Mesenteric fat pad (tissue), 1 donor: ENCODE data around the gene FGGY. TPM values are rescaled to one million over a fixed set of nuclear protein-coding genes. Genes with fewer than 3 reads are reported as not detected.

ENCODE experiments used
- DNase-seq: peaks from one replicate; pipeline ENCODE4 v3.0.0-alpha.2; 2020; ENCODE audit warnings: low spot score
- total RNA-seq: library from RNA; stranded (reverse); fragmentation: NEBNext Ultra II Directional; extraction: Animal tissue kit (Norgen Biotek cat#: 25700); gene quantifications from one replicate; pipeline ENCODE4 v1.2.1, GENCODE V29; 2021
- donor health status: DM: yes; HTN: yes; CAD: no.

The FGGY gene
- total RNA-seq, 1 donor from 2014 or later: 13.8 TPM

GRCh38 chr1:59412718-59413326 lies 115.9 kb downstream of the FGGY start:
- DNase-seq: no peak

GRCh38 chr1:59413327-59413720 lies 116.4 kb downstream of the FGGY start:
- DNase-seq: no peak

DNA sequence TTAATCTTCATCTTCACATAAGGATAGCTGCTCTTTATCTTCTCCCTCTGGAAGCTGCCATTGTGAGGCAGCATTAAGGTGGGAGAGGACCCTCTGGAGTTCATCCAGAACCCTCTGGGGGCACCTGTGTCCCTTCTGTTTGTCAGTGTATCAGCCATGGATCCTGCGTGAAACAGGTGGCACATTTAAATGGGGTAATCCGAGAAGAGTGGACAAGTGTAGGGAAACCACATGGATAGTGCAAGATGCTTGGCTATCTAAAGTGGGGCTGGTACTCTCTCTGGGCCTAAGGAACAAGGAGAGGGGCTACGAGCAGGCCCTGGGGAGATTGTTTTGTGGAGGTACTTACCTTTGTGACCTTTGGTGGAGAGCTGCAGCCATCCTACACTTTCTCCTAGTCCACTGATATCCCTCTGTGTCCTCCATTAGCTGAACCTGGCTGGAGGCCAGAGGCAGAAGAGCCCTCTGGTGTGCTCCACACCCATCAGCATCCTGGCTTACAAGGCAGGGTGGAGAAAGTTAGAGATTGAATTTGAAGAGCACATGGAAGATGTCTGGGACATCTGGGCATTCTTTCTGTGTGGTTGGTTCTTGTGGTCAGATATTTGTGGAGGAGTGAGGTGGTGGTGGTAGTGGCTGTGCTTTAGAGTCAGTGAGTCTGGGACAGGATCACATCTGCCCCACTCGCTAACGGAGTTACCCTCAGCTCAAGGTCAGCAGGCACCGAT lies 117.7 kb downstream of the FGGY start:
- DNase-seq: no peak

GRCh38 chr1:59415286-59415850 lies 118.5 kb downstream of the FGGY start:
- no peak for DNase-seq

DNA sequence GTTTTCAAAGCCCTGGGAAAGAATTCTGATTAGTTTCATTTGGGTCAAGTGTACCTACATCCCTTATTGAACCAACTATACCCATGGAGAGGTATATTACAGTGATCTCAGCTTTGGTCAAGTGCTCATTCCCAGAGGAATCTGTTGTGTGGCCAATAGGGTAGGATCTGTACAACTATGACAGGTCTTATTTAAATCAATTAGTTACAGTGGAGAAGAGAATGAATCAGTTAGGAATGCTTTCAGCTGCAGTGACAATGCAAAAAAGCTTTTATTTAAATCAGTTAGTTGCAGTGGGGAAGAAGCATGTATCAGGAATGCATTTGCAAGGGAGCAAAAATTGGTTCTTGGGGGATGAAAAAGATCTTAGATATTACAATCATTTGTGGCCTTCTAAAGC lies 119.0 kb downstream of the FGGY start:
- no peak for DNase-seq

DNA sequence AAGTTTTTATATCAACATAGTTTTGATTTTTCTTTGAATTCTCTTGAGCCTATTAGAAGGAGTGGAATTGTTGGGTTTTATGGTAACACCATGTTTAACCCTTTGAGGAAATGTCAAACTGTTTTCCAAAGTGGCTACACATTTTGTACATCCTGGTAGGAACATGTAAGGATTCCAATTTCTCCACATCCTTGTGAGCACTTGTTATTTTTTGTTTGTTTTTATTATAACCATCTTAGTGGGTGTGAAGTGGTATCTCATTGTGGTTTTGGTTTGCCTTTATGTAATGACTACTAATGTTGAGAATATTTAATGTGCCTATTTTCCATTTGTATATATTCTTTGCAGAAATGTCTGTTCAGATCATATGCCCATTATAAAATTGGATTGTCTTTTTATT lies 120.5 kb downstream of the FGGY start:
- DNase-seq: no peak

- DNase-seq: no peak
These were observed 121.7 kb downstream of the FGGY start for GRCh38 chr1:59418363-59419144.

DNA sequence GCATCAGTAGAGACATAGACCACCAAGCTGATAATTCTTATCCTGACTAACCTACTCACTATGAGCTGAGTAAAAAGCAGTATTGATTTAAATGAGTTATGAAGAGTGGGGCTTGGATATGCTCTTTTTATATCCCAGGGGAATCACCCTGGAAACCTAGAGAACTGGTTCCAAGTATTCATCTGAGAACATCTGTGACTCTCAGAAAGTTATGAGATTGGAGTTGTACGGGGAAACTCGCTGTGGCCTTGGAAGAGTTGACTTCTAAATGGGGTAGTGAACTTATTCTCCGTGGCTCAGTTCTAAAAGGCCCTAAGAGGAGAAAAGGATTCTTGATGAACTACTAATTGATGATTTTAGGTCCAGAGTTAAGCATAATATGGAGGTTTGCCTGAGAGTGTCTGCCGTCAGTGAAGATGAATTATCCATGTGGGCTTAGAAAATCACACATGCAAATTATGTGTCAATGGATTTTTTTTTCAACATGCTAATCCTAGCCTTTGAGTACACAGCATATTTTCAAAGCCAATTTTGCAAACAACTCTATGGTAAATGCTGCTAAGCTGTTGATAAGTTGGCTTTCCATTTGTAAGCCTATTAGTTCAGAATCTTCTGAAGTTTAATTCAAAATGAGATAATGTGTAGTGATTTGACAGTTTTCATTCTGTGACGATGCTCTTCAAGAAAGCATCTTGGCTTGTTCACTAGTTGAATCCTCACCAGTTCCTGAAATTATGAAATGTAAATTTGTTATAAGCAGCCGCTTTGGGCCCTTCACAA lies 122.7 kb downstream of the FGGY start:
- DNase-seq: no peak

DNA sequence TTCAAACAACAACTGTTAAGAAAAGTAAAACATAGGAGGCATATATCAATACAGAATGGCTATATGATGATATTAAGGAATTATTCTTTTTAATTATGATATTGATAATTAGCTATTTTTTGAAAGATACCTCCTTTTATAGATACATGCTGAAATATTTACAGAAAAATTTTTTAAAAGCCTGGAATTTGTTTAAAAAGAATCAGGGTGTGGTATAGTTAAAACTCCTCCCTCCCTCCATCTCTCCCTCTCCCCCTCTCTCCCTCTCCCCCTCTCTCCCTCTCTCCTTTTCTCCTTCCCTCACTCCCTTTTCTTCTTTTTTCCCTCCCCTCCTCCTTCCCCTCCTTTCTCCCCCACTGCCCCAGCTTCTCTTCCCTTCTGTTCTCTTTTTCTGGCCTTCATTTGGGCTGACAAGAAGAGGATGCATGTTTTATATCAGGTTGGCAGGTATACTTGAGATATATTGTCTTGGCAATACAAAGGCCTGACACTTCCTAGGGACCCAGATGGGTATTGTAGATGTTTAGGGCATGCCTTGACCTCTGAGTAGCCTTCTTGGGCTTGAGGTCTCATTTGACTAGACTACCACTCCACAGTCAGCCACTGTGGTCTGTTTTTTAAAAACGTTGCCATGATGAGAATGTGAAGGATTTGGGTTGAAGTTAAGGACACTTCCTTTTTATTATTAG lies 124.5 kb downstream of the FGGY start:
- DNase-seq: no peak

GRCh38 chr1:59422921-59423575 lies 126.2 kb downstream of the FGGY start:
- DNase-seq: no peak

GRCh38 chr1:59427155-59427554 lies 130.3 kb downstream of the FGGY start:
- no peak for DNase-seq

DNA sequence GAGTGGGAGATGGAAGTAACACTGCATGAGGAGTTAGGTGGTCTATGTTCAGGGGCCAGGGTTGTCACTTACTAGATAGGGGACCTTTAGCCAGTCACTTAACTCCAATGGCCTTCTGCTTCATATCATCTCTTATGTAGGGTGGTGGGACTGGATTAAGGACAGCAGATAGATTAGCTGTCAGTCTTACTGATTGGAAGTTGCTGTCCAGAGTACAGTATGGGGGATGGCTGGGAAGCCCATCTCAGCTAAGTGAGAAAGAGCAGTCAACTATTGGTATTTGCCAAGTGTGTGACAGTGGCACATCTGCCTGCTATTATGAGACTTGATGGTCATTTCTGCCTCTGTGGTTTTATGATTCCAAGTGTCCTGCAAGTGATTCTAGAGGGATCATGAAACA lies 130.9 kb downstream of the FGGY start:
- no peak for DNase-seq

DNA sequence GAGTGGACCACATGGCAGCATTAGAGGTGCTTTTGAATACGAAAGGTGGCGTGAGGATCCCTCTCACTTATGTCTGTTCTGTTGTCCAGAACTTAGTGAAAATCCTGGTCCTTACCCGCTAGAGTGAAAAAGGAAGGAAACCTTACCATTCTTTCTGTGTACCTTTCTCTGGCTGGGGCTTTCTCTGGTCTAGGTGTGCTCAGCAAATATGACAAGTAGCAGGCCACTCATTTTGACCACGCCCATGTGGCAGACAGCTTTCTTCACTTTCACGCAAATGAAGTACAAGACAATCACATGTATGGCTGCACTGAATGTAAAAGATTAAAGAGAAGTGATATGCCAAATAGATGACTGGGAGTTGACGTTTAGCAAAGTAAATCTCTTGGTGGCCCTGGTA lies 131.9 kb downstream of the FGGY start:
- DNase-seq: no peak

DNA sequence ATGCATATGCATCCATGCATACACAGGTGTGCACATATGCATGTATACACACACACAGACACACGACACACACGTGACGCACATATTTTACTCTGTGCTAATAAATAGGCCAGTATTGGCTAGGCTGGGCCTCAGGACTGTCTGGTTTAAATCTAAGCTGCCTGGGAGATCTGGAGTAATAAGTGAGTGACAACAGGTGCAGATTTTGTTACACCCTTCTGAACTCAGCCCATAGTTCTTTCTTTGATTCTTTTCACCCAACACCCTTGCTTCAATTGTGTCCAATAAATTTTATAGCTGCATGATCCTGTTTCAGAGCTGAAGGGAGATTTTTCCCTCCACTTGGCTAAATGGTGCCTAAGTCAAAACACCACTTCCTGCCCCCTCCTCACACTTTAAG lies 132.8 kb downstream of the FGGY start:
- no peak for DNase-seq

- DNase-seq: no peak
These were observed 134.8 kb downstream of the FGGY start for GRCh38 chr1:59431566-59432294.

- DNase-seq: no peak
These were observed 135.9 kb downstream of the FGGY start for GRCh38 chr1:59432531-59433439.

- DNase-seq: no peak
These were observed 136.5 kb downstream of the FGGY start for GRCh38 chr1:59433440-59433813.

DNA sequence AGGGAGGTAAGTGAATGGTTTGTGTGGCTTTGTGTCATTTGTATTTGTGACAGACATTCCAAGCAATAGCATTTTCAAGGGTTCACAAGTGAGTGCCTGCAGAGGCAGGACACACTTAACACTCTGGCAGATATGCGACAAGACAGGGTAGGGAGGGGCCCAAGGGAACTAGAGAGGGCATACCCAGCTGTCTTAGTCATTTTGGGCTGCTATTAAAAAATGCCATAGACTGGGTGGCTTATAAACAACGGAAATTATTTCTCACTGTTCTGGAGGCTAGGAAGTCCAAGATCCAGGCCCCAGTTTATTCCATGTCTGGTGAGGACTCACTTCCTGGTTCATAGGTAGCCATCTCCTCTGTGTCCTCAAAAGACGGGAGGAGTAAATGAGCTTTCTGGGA lies 137.4 kb downstream of the FGGY start:
- no peak for DNase-seq
